ENCODE measurements around the gene LRMDA. TPM values are rescaled to one million over a fixed set of nuclear protein-coding genes. Genes with fewer than 3 reads are reported as not detected.

The LRMDA gene
- total and polyA plus RNA-seq, 2 of the 8 experiments (the other 6 are each of a cell fraction or from before 2014, with no cell fraction given): 0.86 to 2.8 TPM

- CTCF ChIA-PET (ENCODE audit: partially characterized antibody): interaction anchor here (0.7 to 1.1 kb wide), 4 partner anchors 10 to 154 kb away, joined by 3 to 4 read pairs (median 3); no protein-coding TSS in a partner anchor
- DNase-seq (ENCODE audit: low read depth in 1 of 2, low spot score in 2 of 2): no peak
- no peak for FAIRE-seq
These were observed 524.6 kb downstream of the LRMDA start for GRCh38 chr10:75955973-75956502.

More at GRCh38 chr10:75955973-75956502, 524.6 kb downstream of the LRMDA start:
- Histone ChIP-seq H3K23me2 (ENCODE audit: low read depth, low read length) (no peaks in the 10 kb centered on the region), H3K36me3 (ENCODE audit: control insufficient read depth in 2 of 4, insufficient read depth in 4 of 4, low read length in 3 of 4) (no peaks in the 10 kb centered on the region), H3K18ac (ENCODE audit: extremely low read depth, low read length) (no peak overlapping the region), H3K9ac (replicated peaks in 1 of 4; ENCODE audit: extremely low read depth in 1 of 4, low read depth in 3 of 4, low read length in 3 of 4) (no peak overlapping the region), H3K9me3 (ENCODE audit: insufficient read depth in 2 of 2, low read depth in 1 of 2, low read length in 1 of 2) (no peaks in the 10 kb centered on the region), H2BK20ac (ENCODE audit: low read length) (no peak overlapping the region), H4K91ac (replicated peaks; ENCODE audit: insufficient read length, low read length) (no peak overlapping the region), H3K23ac (ENCODE audit: insufficient read length) (no peak overlapping the region), H2AK5ac (ENCODE audit: low read depth, low read length) (no peak overlapping the region), H4K5ac (ENCODE audit: insufficient read length, low read depth, low read length) (no peak overlapping the region), H3K4me2 (ENCODE audit: insufficient read depth in 1 of 2, low read depth in 2 of 2, low read length in 2 of 2) (no peak overlapping the region), H3K4ac (replicated peaks; ENCODE audit: insufficient read length, low read depth, low read length) (no peak overlapping the region), H3K56ac (replicated peaks; ENCODE audit: insufficient read length, low read depth, low read length) (no peak overlapping the region), H3K79me1 (ENCODE audit: low read depth, low read length) (no peaks in the 10 kb centered on the region), H3K79me2 (ENCODE audit: control insufficient read depth in 1 of 2, insufficient read depth in 2 of 2, low read length in 2 of 2) (no peaks in the 10 kb centered on the region), H2BK12ac (ENCODE audit: low read depth, low read length) (no peak overlapping the region), H2BK5ac (ENCODE audit: low read depth, low read length) (no peak overlapping the region), H4K20me1 (replicated peaks in 1 of 2; ENCODE audit: control insufficient read depth in 1 of 2, insufficient read depth in 2 of 2, low read length in 2 of 2) (no peaks in the 10 kb centered on the region), H3K4me3 (ENCODE audit: extremely low read depth in 1 of 4, insufficient read depth in 2 of 4, low read depth in 3 of 4, low read length in 4 of 4) (no peak overlapping the region), H3K14ac (ENCODE audit: insufficient read length) (no peak overlapping the region), H2AFZ (ENCODE audit: low read length) (peak overlapping the region; percentile 98), H3K27ac (ENCODE audit: low read depth, low read length) (no peak overlapping the region), H2BK120ac (replicated peaks; ENCODE audit: low read depth, low read length) (no peak overlapping the region), H2BK15ac (ENCODE audit: low read length) (no peak overlapping the region), H4K8ac (ENCODE audit: extremely low read depth, insufficient read depth, low read length) (no peak overlapping the region), H3K27me3 (replicated peaks in 1 of 4; ENCODE audit: control insufficient read depth in 3 of 4, extremely low read depth in 1 of 4, insufficient read depth in 3 of 4, low read length in 3 of 4) (no peaks in the 10 kb centered on the region), H3K4me1 (replicated peaks in 1 of 4; ENCODE audit: control insufficient read depth in 3 of 4, insufficient read depth in 4 of 4, low read length in 3 of 4) (no peaks in the 10 kb centered on the region)
- POLR2A ChIA-PET (ENCODE audit: partially characterized antibody): no interaction called here
- TF ChIP-seq SAP30 (IDR thresholded peaks at IDR 0.05; ENCODE audit: insufficient read depth, insufficient replicate concordance, low read length) (no peak), BACH1 (IDR thresholded peaks at IDR 0.05; ENCODE audit: low read length) (no peak), SP1 (IDR thresholded peaks at IDR 0.05; ENCODE audit: low read depth, low read length) (no peak)
- WGBS, 2 experiments (ENCODE audit: extremely low coverage in 1 of 2, insufficient coverage in 1 of 2, insufficient read length in 1 of 2, insufficient replicate concordance in 2 of 2, low coverage in 1 of 2, low lambda C conversion rate in 2 of 2, missing lambda C conversion rate in 1 of 2): 92% methylated on average over 2 of the region's 2 CpGs; no CpG with 5 or more reads in 1 of the 2 experiments
